ENCODE measurements around the gene GRK2. TPM values are rescaled to one million over a fixed set of nuclear protein-coding genes. Genes with fewer than 3 reads are reported as not detected.
A peak's percentile ranks its signal among the peaks of the same experiment; 100 is the strongest.

Gene GRK2
- total RNA-seq, 3 donors from 2014 or later, result 41.1 to 52.8 (median 52.1) TPM

- Histone ChIP-seq H3K27ac (peak overlapping the region in 1 of 2 donors; percentile 95), H3K27me3 (no peaks in the 10 kb centered on the region), H3K9me3 (no peaks in the 10 kb centered on the region), H3K4me3 (no peak overlapping the region), H3K4me1 (peaks cover 0 to 23% of the 10 kb centered on the region in 2 donors), H3K36me3 (no peaks in the 10 kb centered on the region)
- TF ChIP-seq CTCF (IDR thresholded peaks at IDR 0.05) (no peak), POLR2AphosphoS5 (IDR thresholded peaks at IDR 0.05) (no peak), POLR2A (IDR thresholded peaks at IDR 0.05) (no peak)
- no peak for DNase-seq (ENCODE audit: low spot score in 2 of 2)
- intact Hi-C loops (cut with DNase I; ENCODE audit: low total_unique reads), result no loop called here
Measured at GRCh38 chr11:67243051-67243450, 23.2 kb upstream of the GRK2 start.

- H3K27me3 ChIP-seq, result no peaks in the 10 kb centered on the region
- intact Hi-C loops (cut with DNase I; ENCODE audit: low total_unique reads), result no loop called here
- no peak for DNase-seq (ENCODE audit: low spot score in 2 of 2)
- H3K36me3 ChIP-seq, result no peaks in the 10 kb centered on the region
- no peak for TF ChIP-seq POLR2AphosphoS5 (IDR thresholded peaks at IDR 0.05)
- H3K27ac ChIP-seq, result peak overlapping the region in 1 of 2 donors; percentile 95
- H3K4me1 ChIP-seq, result peaks cover 3 to 24% of the 10 kb centered on the region in 2 donors
- no peaks in the 10 kb centered on the region for H3K9me3 ChIP-seq
- H3K4me3 ChIP-seq, result no peak overlapping the region
Measured at GRCh38 chr11:67245046-67245445, 21.2 kb upstream of the GRK2 start.

- Histone ChIP-seq H3K27me3 (no peaks in the 10 kb centered on the region), H3K4me3 (peak overlapping the region in 1 of 3 donors; percentile 6), H3K4me1 (peaks cover 3 to 35% of the 10 kb centered on the region in 2 donors), H3K27ac (peak overlapping the region; percentile 84 to 86), H3K36me3 (no peaks in the 10 kb centered on the region), H3K9me3 (no peaks in the 10 kb centered on the region)
- DNase-seq (ENCODE audit: low spot score in 2 of 2), result no peak
- intact Hi-C loops (cut with DNase I; ENCODE audit: low total_unique reads), result no loop called here
- no peak for TF ChIP-seq POLR2AphosphoS5 (IDR thresholded peaks at IDR 0.05)
- TF ChIP-seq POLR2A (IDR thresholded peaks at IDR 0.05), result no peak
- TF ChIP-seq CTCF (IDR thresholded peaks at IDR 0.05), result no peak
Measured at GRCh38 chr11:67247946-67248550, 18.2 kb upstream of the GRK2 start.

- Histone ChIP-seq H3K4me1 (peaks cover 9 to 41% of the 10 kb centered on the region in 2 donors), H3K9me3 (no peaks in the 10 kb centered on the region), H3K4me3 (peak overlapping the region in 1 of 3 donors; percentile 12), H3K36me3 (no peaks in the 10 kb centered on the region), H3K27ac (peak overlapping the region; percentile 86), H3K27me3 (no peaks in the 10 kb centered on the region)
- intact Hi-C loops (cut with DNase I; ENCODE audit: low total_unique reads), result no loop called here
- no peak for TF ChIP-seq CTCF (IDR thresholded peaks at IDR 0.05)
- TF ChIP-seq POLR2AphosphoS5 (IDR thresholded peaks at IDR 0.05), result peak; percentile 63 to 89 (median 71)
- no peak for TF ChIP-seq POLR2A (IDR thresholded peaks at IDR 0.05)
- DNase-seq (ENCODE audit: low spot score in 2 of 2), result peak; percentile 93 to 96
Measured at GRCh38 chr11:67248653-67249052, 17.6 kb upstream of the GRK2 start.

- Histone ChIP-seq H3K27ac (peak overlapping the region; percentile 45 to 86), H3K36me3 (peaks cover 7% of the 10 kb centered on the region), H3K27me3 (no peaks in the 10 kb centered on the region), H3K4me1 (peaks cover 17 to 49% of the 10 kb centered on the region in 2 donors), H3K4me3 (no peak overlapping the region), H3K9me3 (no peaks in the 10 kb centered on the region)
- TF ChIP-seq CTCF (IDR thresholded peaks at IDR 0.05) (no peak), POLR2A (IDR thresholded peaks at IDR 0.05) (no peak), POLR2AphosphoS5 (IDR thresholded peaks at IDR 0.05) (peak in 1 of 3 donors; percentile 17)
- no peak for DNase-seq (ENCODE audit: low spot score in 2 of 2)
- intact Hi-C loops (cut with DNase I; ENCODE audit: low total_unique reads), result no loop called here
Measured at GRCh38 chr11:67250059-67251043, 15.9 kb upstream of the GRK2 start.
